ENCODE data around the gene ASB6. TPM values are rescaled to one million over a fixed set of nuclear protein-coding genes. Genes with fewer than 3 reads are reported as not detected.

ASB6 gene
- total and polyA plus RNA-seq, 5 donors, result 9.1 to 10.7 (median 10.1) TPM

DNA sequence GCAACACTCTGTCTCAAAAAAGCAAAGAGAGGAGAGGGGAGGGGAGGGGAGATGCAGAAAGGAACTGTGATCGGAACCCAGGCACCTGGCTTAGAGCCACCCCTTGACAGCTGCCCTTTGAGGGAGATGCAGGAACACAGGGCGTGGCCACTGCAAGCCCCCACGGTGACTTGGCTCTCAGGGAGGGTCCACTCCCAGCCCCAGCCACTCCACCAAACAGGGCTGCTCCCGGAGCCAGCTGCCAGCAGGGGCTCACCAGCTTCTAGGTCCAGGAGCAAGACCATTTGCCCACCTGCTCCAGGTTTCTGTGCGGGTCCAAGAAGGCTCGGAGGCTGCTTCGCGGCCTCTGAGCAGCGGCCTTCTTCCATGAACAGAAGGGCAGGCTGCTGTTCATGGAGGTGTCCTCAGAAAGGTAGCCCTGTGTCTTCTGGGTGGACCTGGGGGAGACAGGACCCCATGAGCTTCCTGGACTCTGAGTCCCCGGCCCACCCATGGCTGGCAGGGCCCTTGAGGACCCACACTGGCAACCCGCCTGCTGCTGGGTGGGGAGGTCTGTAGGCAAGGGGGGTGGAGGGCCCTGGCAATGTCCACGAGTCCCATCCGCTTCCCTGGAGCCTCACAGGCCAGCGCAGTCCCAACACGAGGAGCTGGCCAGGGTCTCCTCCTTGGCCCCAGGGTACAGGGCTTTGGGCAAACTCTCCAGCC, 29.0 kb downstream of the ASB6 start:
- Histone ChIP-seq H3K27me3 (ENCODE audit: control insufficient read depth, insufficient read depth) (no peaks in the 10 kb centered on the region), H3K9me3 (ENCODE audit: control insufficient read depth, low read length) (no peaks in the 10 kb centered on the region), H3K4me1 (ENCODE audit: control insufficient read depth, insufficient read depth, low read length) (peaks cover 3% of the 10 kb centered on the region), H3K27ac (ENCODE audit: low read length) (no peak overlapping the region), H3K4me3 (ENCODE audit: low read length) (no peak overlapping the region)
- ATAC-seq (no peak), DNase-seq (peak in 2 of 3 donors; percentile 53 to 70)
- 74% methylated on average over 15 of the region's 15 CpGs for WGBS
- intact Hi-C loops (cut with DNase I), result loop anchor here (2.0 to 10.0 kb wide), 3 partner anchors 438 to 481 kb away; partner anchors contain the start of gene IER5L (in 3 of the 4)

GRCh38 chr9:129612123-129612522, 29.8 kb downstream of the ASB6 start:
- no peak overlapping the region for H3K4me3 ChIP-seq (ENCODE audit: low read length)
- ATAC-seq (no peak), DNase-seq (peak in 1 of 3 donors; percentile 46)
- peaks cover 3% of the 10 kb centered on the region for H3K4me1 ChIP-seq (ENCODE audit: control insufficient read depth, insufficient read depth, low read length)
- WGBS, result 75% methylated on average over 7 of the region's 7 CpGs
- no peaks in the 10 kb centered on the region for H3K9me3 ChIP-seq (ENCODE audit: control insufficient read depth, low read length)
- intact Hi-C loops (cut with DNase I), result loop anchor here (2.0 to 10.0 kb wide), 3 partner anchors 437 to 480 kb away; partner anchors contain the start of gene IER5L (in 3 of the 4)
- no peaks in the 10 kb centered on the region for H3K27me3 ChIP-seq (ENCODE audit: control insufficient read depth, insufficient read depth)
- H3K27ac ChIP-seq (ENCODE audit: low read length), result no peak overlapping the region

GRCh38 chr9:129611307-129611800, 30.6 kb downstream of the ASB6 start:
- H3K27me3 ChIP-seq (ENCODE audit: control insufficient read depth, insufficient read depth), result no peaks in the 10 kb centered on the region
- H3K4me3 ChIP-seq (ENCODE audit: low read length), result no peak overlapping the region
- no peak overlapping the region for H3K27ac ChIP-seq (ENCODE audit: low read length)
- intact Hi-C loops (cut with DNase I), result loop anchor here in 3 of 4 donors (2.0 to 10.0 kb wide), 3 partner anchors 437 to 479 kb away; partner anchors contain the start of gene IER5L (in 3 of the 3)
- no peaks in the 10 kb centered on the region for H3K9me3 ChIP-seq (ENCODE audit: control insufficient read depth, low read length)
- H3K4me1 ChIP-seq (ENCODE audit: control insufficient read depth, insufficient read depth, low read length), result peaks cover 3% of the 10 kb centered on the region
- WGBS, result 29% methylated on average over 12 of the region's 12 CpGs
- DNase-seq, result no peak
- no peak for ATAC-seq

GRCh38 chr9:129610473-129611306, 31.3 kb downstream of the ASB6 start:
- H3K4me1 ChIP-seq (ENCODE audit: control insufficient read depth, insufficient read depth, low read length), result peaks cover 3% of the 10 kb centered on the region

DNA sequence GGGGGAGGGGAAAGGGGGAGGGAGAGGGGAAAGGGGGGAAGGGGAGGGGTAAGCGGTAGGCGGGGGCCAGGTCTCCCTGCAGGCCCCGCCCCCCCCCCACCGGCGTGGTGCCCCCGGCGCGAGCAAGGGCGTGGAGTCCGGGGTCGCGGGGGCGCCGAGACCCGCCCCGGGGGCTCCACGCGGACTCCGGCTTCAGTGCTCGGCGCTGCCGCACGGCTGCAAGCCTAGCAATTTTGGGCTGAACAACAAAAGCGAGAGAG, 31.8 kb downstream of the ASB6 start:
- WGBS, result under 1% methylated on average over 24 of the region's 24 CpGs
- H3K9me3 ChIP-seq (ENCODE audit: control insufficient read depth, low read length), result no peaks in the 10 kb centered on the region
- H3K27me3 ChIP-seq (ENCODE audit: control insufficient read depth, insufficient read depth), result no peaks in the 10 kb centered on the region
- no peak for ATAC-seq
- peak overlapping the region; percentile 66 for H3K4me3 ChIP-seq (ENCODE audit: low read length)
- DNase-seq, result no peak
- intact Hi-C loops (cut with DNase I), result loop anchor here in 3 of 4 donors (2.0 to 10.0 kb wide), 3 partner anchors 435 to 478 kb away; partner anchors contain the start of gene IER5L (in 3 of the 3)
- H3K27ac ChIP-seq (ENCODE audit: low read length), result peak overlapping the region; percentile 78
- H3K4me1 ChIP-seq (ENCODE audit: control insufficient read depth, insufficient read depth, low read length), result peaks cover 3% of the 10 kb centered on the region

More at GRCh38 chr9:129610473-129611306, 31.3 kb downstream of the ASB6 start:
- peak overlapping the region; percentile 78 for H3K27ac ChIP-seq (ENCODE audit: low read length)
- peak overlapping the region; percentile 66 for H3K4me3 ChIP-seq (ENCODE audit: low read length)
- no peaks in the 10 kb centered on the region for H3K27me3 ChIP-seq (ENCODE audit: control insufficient read depth, insufficient read depth)
- H3K9me3 ChIP-seq (ENCODE audit: control insufficient read depth, low read length), result no peaks in the 10 kb centered on the region
- under 1% methylated on average over 66 of the region's 66 CpGs for WGBS
- DNase-seq, result peak; percentile 81 to 94 (median 93)
- ATAC-seq, result peak; percentile 33 to 61
- intact Hi-C loops (cut with DNase I), result loop anchor here in 3 of 4 donors (2.0 to 10.0 kb wide), 3 partner anchors 436 to 478 kb away; partner anchors contain the start of gene IER5L (in 3 of the 3)

DNA sequence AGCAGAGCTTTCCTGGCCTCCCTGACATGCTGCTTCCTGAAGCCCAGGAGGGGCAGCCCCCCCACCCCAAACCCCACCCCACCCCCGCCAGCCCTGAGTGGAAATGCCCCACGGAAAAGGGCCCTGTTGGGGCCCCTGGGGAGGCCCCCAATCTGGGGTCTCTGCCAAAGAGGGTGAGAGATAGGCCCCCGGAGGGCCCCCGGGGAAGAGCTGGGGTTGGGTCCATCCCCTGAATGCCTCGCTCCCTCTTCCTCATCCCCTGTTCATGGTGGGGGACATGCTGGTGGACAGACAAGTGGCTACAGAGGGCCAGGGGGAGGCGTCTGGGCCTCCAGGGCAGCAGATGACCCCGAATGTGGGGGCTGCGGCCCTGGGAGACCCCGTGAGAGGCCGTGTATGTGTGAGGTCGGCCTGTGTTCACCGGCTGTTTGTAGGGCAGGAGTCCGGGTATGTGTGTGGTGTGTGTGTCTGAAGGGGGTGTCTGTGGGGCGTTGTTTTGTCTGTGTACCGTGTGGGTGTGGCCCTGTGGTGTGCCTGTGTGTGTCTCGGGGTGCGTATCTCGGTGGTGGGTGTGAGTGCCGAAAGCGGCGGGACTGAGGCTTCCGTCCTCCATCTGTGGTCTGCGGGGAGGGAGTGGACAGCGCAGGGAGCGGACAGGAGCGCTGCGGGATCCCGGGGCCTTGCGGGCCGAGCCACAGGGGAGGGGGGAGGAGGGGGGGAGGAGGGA, 32.3 kb downstream of the ASB6 start:
- intact Hi-C loops (cut with DNase I), result loop anchor here (2.0 to 10.0 kb wide), 6 partner anchors 112 to 477 kb away; partner anchors contain the start of gene IER5L (in 3 of the 4)
- H3K9me3 ChIP-seq (ENCODE audit: control insufficient read depth, low read length), result no peaks in the 10 kb centered on the region
- 14% methylated on average over 23 of the region's 30 CpGs for WGBS
- H3K4me3 ChIP-seq (ENCODE audit: low read length), result peak overlapping the region; percentile 66
- no peaks in the 10 kb centered on the region for H3K27me3 ChIP-seq (ENCODE audit: control insufficient read depth, insufficient read depth)
- ATAC-seq (peak; percentile 2 to 9), DNase-seq (peak; percentile 58 to 84 (median 80))
- peak overlapping the region; percentile 49 for H3K27ac ChIP-seq (ENCODE audit: low read length)
- peaks cover 3% of the 10 kb centered on the region for H3K4me1 ChIP-seq (ENCODE audit: control insufficient read depth, insufficient read depth, low read length)

DNA sequence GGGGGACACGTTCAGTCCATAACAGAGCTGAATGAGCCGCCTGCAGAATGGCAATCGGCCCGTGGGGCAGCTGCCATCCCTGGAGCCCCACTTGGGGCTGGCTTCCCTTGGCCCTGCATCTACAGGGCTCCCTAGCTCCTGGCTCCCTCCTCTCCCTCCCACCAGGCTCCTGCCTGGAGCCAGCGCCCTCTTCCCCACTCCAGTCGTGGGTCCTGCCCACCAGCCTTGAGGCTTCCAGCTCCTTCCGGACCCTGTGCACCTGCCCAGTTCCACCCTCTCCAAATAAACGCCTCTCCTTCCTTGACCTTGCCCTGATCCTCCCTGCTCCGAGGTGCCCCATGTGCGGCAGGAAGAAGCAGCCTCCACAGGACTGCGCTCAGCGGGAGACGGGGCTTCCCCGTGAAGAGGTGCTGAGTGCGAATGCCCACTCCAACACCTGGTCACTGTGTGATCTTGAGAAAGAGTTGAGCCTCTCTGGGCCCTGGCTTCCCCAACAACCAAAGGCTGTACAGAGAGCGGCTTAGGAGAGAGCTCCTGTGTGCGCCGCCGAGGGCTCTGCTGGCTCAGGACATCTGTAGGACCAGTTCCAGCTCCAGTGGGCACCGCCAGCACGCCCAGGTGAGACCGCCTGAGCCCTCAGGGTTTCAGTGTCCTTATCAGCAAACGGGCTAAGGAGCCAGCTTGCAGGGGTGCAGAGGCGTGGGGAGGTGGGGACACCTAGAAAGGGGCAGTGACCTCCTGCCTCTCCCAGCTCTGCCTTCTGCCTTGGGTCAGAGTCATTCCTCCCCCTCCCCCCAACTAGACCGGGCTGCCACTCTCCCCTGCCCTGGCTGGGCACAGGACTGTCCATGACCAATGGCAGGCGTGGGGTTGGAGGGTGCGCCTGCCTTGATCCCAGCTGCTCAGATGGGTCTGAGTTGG, 33.1 kb downstream of the ASB6 start:
- no peak overlapping the region for H3K27ac ChIP-seq (ENCODE audit: low read length)
- H3K9me3 ChIP-seq (ENCODE audit: control insufficient read depth, low read length), result no peaks in the 10 kb centered on the region
- 85% methylated on average over 27 of the region's 27 CpGs for WGBS
- intact Hi-C loops (cut with DNase I), result loop anchor here in 3 of 4 donors (5.0 to 10.0 kb wide), 3 partner anchors 112 to 254 kb away; no protein-coding TSS in a partner anchor
- DNase-seq, result peak in 1 of 3 donors; percentile 69
- no peak overlapping the region for H3K4me3 ChIP-seq (ENCODE audit: low read length)
- H3K4me1 ChIP-seq (ENCODE audit: control insufficient read depth, insufficient read depth, low read length), result peaks cover 3% of the 10 kb centered on the region
- H3K27me3 ChIP-seq (ENCODE audit: control insufficient read depth, insufficient read depth), result no peaks in the 10 kb centered on the region
- no peak for ATAC-seq

DNA sequence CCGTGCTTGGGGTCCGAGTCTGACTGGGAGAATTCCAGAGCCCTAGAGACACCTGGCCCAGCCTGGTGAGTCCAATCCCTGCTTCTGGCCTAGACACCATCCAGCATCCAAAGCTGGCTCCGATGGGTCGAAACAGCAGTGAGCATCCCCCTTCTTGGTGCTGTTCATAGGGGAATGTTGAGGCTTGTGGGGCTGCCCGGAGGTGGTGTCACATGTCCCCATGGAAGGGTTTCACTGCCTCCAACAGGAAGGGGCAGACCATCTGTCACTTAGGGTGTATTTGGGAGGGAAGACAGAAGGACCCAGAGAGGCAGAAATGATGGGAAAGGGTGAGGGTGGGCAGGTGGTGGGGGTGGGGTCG, 34.9 kb downstream of the ASB6 start:
- Histone ChIP-seq H3K27me3 (ENCODE audit: control insufficient read depth, insufficient read depth) (no peaks in the 10 kb centered on the region), H3K27ac (ENCODE audit: low read length) (peak overlapping the region; percentile 84), H3K4me1 (ENCODE audit: control insufficient read depth, insufficient read depth, low read length) (peaks cover 3% of the 10 kb centered on the region), H3K4me3 (ENCODE audit: low read length) (no peak overlapping the region), H3K9me3 (ENCODE audit: control insufficient read depth, low read length) (no peaks in the 10 kb centered on the region)
- DNase-seq (peak in 1 of 3 donors; percentile 65), ATAC-seq (no peak)
- intact Hi-C loops (cut with DNase I), result loop anchor here in 3 of 4 donors (5.0 to 10.0 kb wide), 3 partner anchors 110 to 252 kb away; no protein-coding TSS in a partner anchor
- 74% methylated on average over 6 of the region's 6 CpGs for WGBS

DNA sequence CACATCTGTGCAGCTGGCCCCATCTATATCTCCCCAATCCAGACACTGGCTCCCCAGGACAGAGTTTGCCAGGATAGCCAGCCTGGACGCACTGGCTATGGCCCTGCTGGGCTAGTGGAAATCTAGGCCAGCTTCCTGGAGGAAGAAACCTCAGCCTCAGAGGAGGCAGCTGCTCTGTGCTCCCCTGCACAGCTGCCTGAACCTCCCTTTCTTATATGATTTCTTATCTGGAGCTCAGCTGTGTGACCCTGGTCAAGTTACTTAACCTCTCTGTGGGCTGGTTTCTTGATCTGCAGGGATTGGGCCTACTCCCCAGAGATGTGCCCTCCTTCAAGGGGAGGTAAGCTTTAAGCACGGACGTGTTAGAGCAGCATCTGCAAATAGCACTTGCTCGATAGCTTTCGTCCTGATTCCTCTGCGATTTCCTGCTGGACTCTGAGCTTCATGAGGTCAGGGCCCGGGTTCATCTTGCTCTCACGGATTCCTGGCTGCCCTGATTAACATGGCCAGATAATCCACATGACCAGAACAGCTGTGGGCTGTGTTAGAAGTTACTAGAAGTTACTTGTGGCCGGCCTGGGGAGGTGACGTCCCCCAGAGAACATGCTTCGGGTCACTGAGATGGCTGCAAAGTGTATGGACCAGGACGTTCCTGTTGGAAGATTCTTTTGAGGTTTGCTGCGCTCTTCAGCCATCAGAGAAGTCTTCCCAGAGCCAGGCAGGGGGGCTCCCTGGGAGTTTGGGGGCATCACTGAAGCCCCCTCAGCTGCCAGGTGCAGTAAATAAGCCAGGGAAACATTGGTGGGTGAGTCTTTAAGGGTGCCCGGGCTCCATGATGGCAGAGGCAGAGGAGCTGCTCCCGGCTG, 35.6 kb downstream of the ASB6 start:
- peaks cover 3% of the 10 kb centered on the region for H3K4me1 ChIP-seq (ENCODE audit: control insufficient read depth, insufficient read depth, low read length)

More for the DNA sequence above, 35.6 kb downstream of the ASB6 start:
- no peaks in the 10 kb centered on the region for H3K27me3 ChIP-seq (ENCODE audit: control insufficient read depth, insufficient read depth)
- 54% methylated on average over 15 of the region's 15 CpGs for WGBS
- H3K27ac ChIP-seq (ENCODE audit: low read length), result peak overlapping the region; percentile 84
- no peak overlapping the region for H3K4me3 ChIP-seq (ENCODE audit: low read length)
- intact Hi-C loops (cut with DNase I), result loop anchor here in 3 of 4 donors (5.0 to 10.0 kb wide), 3 partner anchors 109 to 252 kb away; no protein-coding TSS in a partner anchor
- peak in 1 of 3 donors; percentile 55 for DNase-seq
- ATAC-seq, result no peak
- no peaks in the 10 kb centered on the region for H3K9me3 ChIP-seq (ENCODE audit: control insufficient read depth, low read length)

Measured in right cardiac atrium (tissue), 5 donors.